NCI-H524 treated with DMSO at 0.1 percent for 48 hours (cell line): ENCODE measurements around the gene UAP1L1.

Experiments
- DNase-seq: peaks from one replicate; lab custom pipeline; 2025; lab: John Stamatoyannopoulos, UW

Gene UAP1L1

GRCh38 chr9:137097761-137098462 lies 20.6 kb downstream of the UAP1L1 start:
- no peak for DNase-seq

- no peak for DNase-seq
These were observed 21.9 kb downstream of the UAP1L1 start for GRCh38 chr9:137099231-137099630.

- no peak for DNase-seq
These were observed 26.1 kb downstream of the UAP1L1 start for GRCh38 chr9:137103206-137103999.

- DNase-seq = no peak
These were observed 28.7 kb downstream of the UAP1L1 start for GRCh38 chr9:137105814-137106661.

GRCh38 chr9:137106662-137107250 lies 29.4 kb downstream of the UAP1L1 start:
- no peak for DNase-seq

- no peak for DNase-seq
These were observed 30.1 kb downstream of the UAP1L1 start for GRCh38 chr9:137107312-137107921.

- DNase-seq = no peak
These were observed 30.7 kb downstream of the UAP1L1 start for GRCh38 chr9:137107982-137108381.

GRCh38 chr9:137108608-137109249 lies 31.4 kb downstream of the UAP1L1 start:
- DNase-seq = no peak

GRCh38 chr9:137109250-137110146 lies 32.2 kb downstream of the UAP1L1 start:
- DNase-seq = no peak

- DNase-seq = no peak
These were observed 33.0 kb downstream of the UAP1L1 start for GRCh38 chr9:137110147-137110910.

- no peak for DNase-seq
These were observed 33.8 kb downstream of the UAP1L1 start for GRCh38 chr9:137110911-137111787.

GRCh38 chr9:137111788-137112563 lies 34.7 kb downstream of the UAP1L1 start:
- no peak for DNase-seq

- no peak for DNase-seq
These were observed 35.5 kb downstream of the UAP1L1 start for GRCh38 chr9:137112564-137113384.

GRCh38 chr9:137113385-137114159 lies 36.3 kb downstream of the UAP1L1 start:
- no peak for DNase-seq

GRCh38 chr9:137114220-137114612 lies 36.9 kb downstream of the UAP1L1 start:
- no peak for DNase-seq
